H9 (cell line): ENCODE results near the gene TPRG1. TPM values are rescaled to one million over a fixed set of nuclear protein-coding genes. Genes with fewer than 3 reads are reported as not detected.

Experiments used
- DNase-seq: peaks from one replicate; pipeline ENCODE4 v3.0.0-alpha.2; 2017
- H2AFZ ChIP-seq: one replicate; pipeline ENCODE4 v1.6.1; 2013; ENCODE audit warnings: mild to moderate bottlenecking, low read length, control low read depth, moderate library complexity
- H2AK5ac ChIP-seq: 2 replicates; pipeline ENCODE4 v1.6.1; 2013; ENCODE audit warnings: low read length, control low read depth, mixed read lengths; ENCODE audit not compliant: insufficient read length
- H2BK120ac ChIP-seq: one replicate; pipeline ENCODE4 v1.6.1; 2013; ENCODE audit warnings: low read depth, mild to moderate bottlenecking, low read length, control low read depth, inconsistent platforms; ENCODE audit not compliant: poor library complexity, severe bottlenecking
- H2BK12ac ChIP-seq: 2 replicates; pipeline ENCODE4 v1.6.1; 2013; ENCODE audit warnings: low read length, control low read depth, mixed read lengths, low read depth; ENCODE audit not compliant: insufficient read length
- H2BK15ac ChIP-seq: 2 replicates; pipeline ENCODE4 v1.6.1; 2013; ENCODE audit warnings: low read depth, low read length, control low read depth
- H2BK20ac ChIP-seq: one replicate; pipeline ENCODE4 v1.6.1; 2013; ENCODE audit warnings: low read depth, mild to moderate bottlenecking, low read length, control low read depth, inconsistent platforms; ENCODE audit not compliant: poor library complexity, severe bottlenecking
- H2BK5ac ChIP-seq: 2 replicates; pipeline ENCODE4 v1.6.1; 2013; ENCODE audit warnings: low read length, control low read depth, mixed read lengths; ENCODE audit not compliant: insufficient read length
- H3K14ac ChIP-seq: 2 replicates; pipeline ENCODE4 v1.6.1; 2013; ENCODE audit warnings: low read length, control low read depth; ENCODE audit not compliant: insufficient read depth
- H3K18ac ChIP-seq: 2 replicates; pipeline ENCODE4 v1.6.1; 2013; ENCODE audit warnings: low read depth, mild to moderate bottlenecking, mixed read lengths, low read length, control low read depth; ENCODE audit not compliant: insufficient read length
- H3K23ac ChIP-seq: 2 replicates; pipeline ENCODE4 v1.6.1; 2013; ENCODE audit warnings: low read length, control low read depth, mixed read lengths, low read depth; ENCODE audit not compliant: insufficient read length
- H3K23me2 ChIP-seq: 2 replicates; pipeline ENCODE4 v1.6.1; 2013; ENCODE audit warnings: low read depth, mild to moderate bottlenecking, mixed read lengths, low read length, control low read depth; ENCODE audit not compliant: insufficient read length, poor library complexity, severe bottlenecking
- H3K27ac ChIP-seq: 2 replicates; pipeline ENCODE4 v1.5.1; 2013; ENCODE audit warnings: low read length, control low read depth, mixed read lengths, low read depth; ENCODE audit not compliant: insufficient read length
- H3K27me3 ChIP-seq: 2 replicates; pipeline ENCODE4 v1.6.1; 2013; ENCODE audit warnings: low read length, control low read depth, inconsistent platforms; ENCODE audit not compliant: insufficient read depth
- H3K4ac ChIP-seq: 2 replicates; pipeline ENCODE4 v1.6.1; 2013; ENCODE audit warnings: low read depth, mild to moderate bottlenecking, control low read depth, inconsistent platforms, low read length, moderate library complexity
- H3K4me1 ChIP-seq: 2 replicates; pipeline ENCODE4 v1.6.1; 2013; ENCODE audit warnings: low read length, control low read depth, inconsistent platforms; ENCODE audit not compliant: insufficient read depth
- H3K4me2 ChIP-seq: 2 replicates; pipeline ENCODE4 v1.6.1; 2013; ENCODE audit warnings: low read length, control low read depth, mixed read lengths; ENCODE audit not compliant: insufficient read length, insufficient read depth
- H3K56ac ChIP-seq: 2 replicates; pipeline ENCODE4 v1.6.1; 2013; ENCODE audit warnings: low read depth, mild to moderate bottlenecking, mixed read lengths, low read length, control low read depth; ENCODE audit not compliant: insufficient read length
- H3K79me1 ChIP-seq: 2 replicates; pipeline ENCODE4 v1.6.1; 2013; ENCODE audit warnings: low read depth, mild to moderate bottlenecking, moderate library complexity, low read length, control low read depth, inconsistent platforms; ENCODE audit not compliant: insufficient read depth, poor library complexity, severe bottlenecking
- H3K79me2 ChIP-seq: 2 replicates; pipeline ENCODE4 v1.6.1; 2013; ENCODE audit warnings: low read length, control low read depth, inconsistent platforms; ENCODE audit not compliant: insufficient read depth
- H3K9ac ChIP-seq: 2 replicates; pipeline ENCODE4 v1.6.1; 2013; ENCODE audit warnings: low read length, control low read depth, mixed read lengths; ENCODE audit not compliant: insufficient read length; ENCODE audit errors: extremely low read depth
- H3K9me3 ChIP-seq: one replicate; pipeline ENCODE4 v1.6.1; 2013; ENCODE audit warnings: low read depth, low read length, inconsistent platforms; ENCODE audit not compliant: control insufficient read depth
- H3T11ph ChIP-seq: one replicate; pipeline ENCODE4 v1.6.1; 2013; ENCODE audit warnings: mild to moderate bottlenecking, low read length, control low read depth, inconsistent platforms
- H4K20me1 ChIP-seq: one replicate; pipeline ENCODE4 v1.6.1; 2013; ENCODE audit not compliant: control insufficient read depth, insufficient read length, insufficient read depth
- H4K5ac ChIP-seq: 2 replicates; pipeline ENCODE4 v1.6.1; 2013; ENCODE audit warnings: low read depth, mild to moderate bottlenecking, mixed read lengths, low read length, control low read depth; ENCODE audit not compliant: insufficient read length
- H4K8ac ChIP-seq: replicated peaks from 2 replicates; pipeline ENCODE4 v1.6.1; 2013; ENCODE audit warnings: low read length, control low read depth, mixed read lengths, low read depth; ENCODE audit not compliant: insufficient read length
- H4K91ac ChIP-seq: 2 replicates; pipeline ENCODE4 v1.6.1; 2013; ENCODE audit warnings: low read depth, mild to moderate bottlenecking, moderate library complexity, mixed read lengths, low read length, control low read depth; ENCODE audit not compliant: insufficient read length
- H3K27ac Mint-ChIP-seq, 3 experiments: 2 replicates in 2 of 3; 3 replicates in 1 of 3; pipeline ENCODE4 v1.8.0; 2020 to 2021; ENCODE audit warnings: mixed read lengths in 3 of 3, mild to moderate bottlenecking in 1 of 3, moderate library complexity in 1 of 3
- H3K27me3 Mint-ChIP-seq: 2 replicates; pipeline ENCODE4 v1.8.0; 2021; ENCODE audit warnings: low read depth, mild to moderate bottlenecking, moderate library complexity, mixed read lengths
- H3K36me3 Mint-ChIP-seq, 3 experiments: 2 replicates in 2 of 3; 3 replicates in 1 of 3; pipeline ENCODE4 v1.8.0; 2020 to 2021; ENCODE audit warnings: low read depth in 3 of 3, mixed read lengths in 3 of 3; ENCODE audit not compliant: insufficient read depth in 1 of 3
- H3K4me1 Mint-ChIP-seq, 2 experiments: 2 replicates each; pipeline ENCODE4 v1.8.0; 2020; ENCODE audit warnings: mixed read lengths in 2 of 2
- H3K4me3 Mint-ChIP-seq, 2 experiments: 2 replicates in 1 of 2; 3 replicates in 1 of 2; pipeline ENCODE4 v1.8.0; 2020 to 2021; ENCODE audit warnings: mild to moderate bottlenecking in 2 of 2, mixed read lengths in 2 of 2, moderate library complexity in 1 of 2
- H3K9me3 Mint-ChIP-seq, 2 experiments: 2 replicates in 1 of 2; 3 replicates in 1 of 2; pipeline ENCODE4 v1.8.0; 2020; ENCODE audit warnings: mild to moderate bottlenecking in 2 of 2, mixed read lengths in 2 of 2, moderate library complexity in 1 of 2
- CTCF ChIP-seq: fragments of 200-600 bp; sonication (generic); conservative IDR thresholded peaks from 3 replicates; pipeline ENCODE4 v1.8.0; 2021; ENCODE audit warnings: antibody characterized with exemption, mild to moderate bottlenecking
- WGBS: extraction: QIAGEN DNeasy Blood & Tissue Kit; methylation state at CpG from one replicate; pipeline ENCODE4 v1.1.7; 2013; ENCODE audit warnings: missing lambda C conversion rate, low lambda C conversion rate, mixed read lengths; ENCODE audit not compliant: insufficient read length; ENCODE audit errors: extremely low coverage; 5-methylcytosine and 5-hydroxymethylcytosine counted together
- total RNA-seq: library from RNA; stranded (reverse); gene quantifications from 2 replicates; pipeline ENCODE4 v1.2.1, GENCODE V29; 2021

TPRG1 gene
- total RNA-seq, 1 experiment from 2014 or later: 0.66 TPM

GRCh38 chr3:189300345-189300744 lies 128.6 kb downstream of the TPRG1 start:
- Histone ChIP-seq H3K27ac (no peak overlapping the region), H3K14ac (no peak overlapping the region), H2BK12ac (no peak overlapping the region), H3K79me2 (no peaks in the 10 kb centered on the region), H2BK5ac (no peak overlapping the region), H2AFZ (no peak overlapping the region), H4K5ac (no peak overlapping the region), H4K20me1 (no peaks in the 10 kb centered on the region), H2BK120ac (no peak overlapping the region), H3K56ac (no peak overlapping the region), H3K4me2 (no peak overlapping the region), H3K9me3 (no peaks in the 10 kb centered on the region), H3K4me1 (0 out of 2 replicates have a peak, but pooled peaks cover 2% of the 10 kb centered on the region), H2AK5ac (no peak overlapping the region), H3K18ac (no peak overlapping the region), H3K23me2 (no peaks in the 10 kb centered on the region), H3K4ac (no peak overlapping the region), H2BK20ac (no peak overlapping the region), H3K27me3 (no peaks in the 10 kb centered on the region), H3K23ac (no peak overlapping the region), H2BK15ac (no peak overlapping the region), H3T11ph (no peak overlapping the region), H4K91ac (no peak overlapping the region), H4K8ac (no peak overlapping the region), H3K9ac (no peak overlapping the region), H3K79me1 (no peaks in the 10 kb centered on the region)
- Mint-ChIP-seq H3K27me3 (no peaks in the 10 kb centered on the region), H3K36me3 (peaks cover 0 to 5% (median 3%) of the 10 kb centered on the region in 3 experiments; a peak in 1 of 7 replicates), H3K4me3 (no peak overlapping the region), H3K4me1 (peaks cover 34 to 36% of the 10 kb centered on the region in 2 experiments), H3K9me3 (no peaks in the 10 kb centered on the region), H3K27ac (no peak overlapping the region; a peak in 1 of 7 replicates)
- WGBS: no CpG with 5 or more reads among the region's 1 CpG
- no peak for TF ChIP-seq CTCF
- DNase-seq: no peak
